ENCODE results near the gene ANKK1.

ANKK1 gene, protein sequence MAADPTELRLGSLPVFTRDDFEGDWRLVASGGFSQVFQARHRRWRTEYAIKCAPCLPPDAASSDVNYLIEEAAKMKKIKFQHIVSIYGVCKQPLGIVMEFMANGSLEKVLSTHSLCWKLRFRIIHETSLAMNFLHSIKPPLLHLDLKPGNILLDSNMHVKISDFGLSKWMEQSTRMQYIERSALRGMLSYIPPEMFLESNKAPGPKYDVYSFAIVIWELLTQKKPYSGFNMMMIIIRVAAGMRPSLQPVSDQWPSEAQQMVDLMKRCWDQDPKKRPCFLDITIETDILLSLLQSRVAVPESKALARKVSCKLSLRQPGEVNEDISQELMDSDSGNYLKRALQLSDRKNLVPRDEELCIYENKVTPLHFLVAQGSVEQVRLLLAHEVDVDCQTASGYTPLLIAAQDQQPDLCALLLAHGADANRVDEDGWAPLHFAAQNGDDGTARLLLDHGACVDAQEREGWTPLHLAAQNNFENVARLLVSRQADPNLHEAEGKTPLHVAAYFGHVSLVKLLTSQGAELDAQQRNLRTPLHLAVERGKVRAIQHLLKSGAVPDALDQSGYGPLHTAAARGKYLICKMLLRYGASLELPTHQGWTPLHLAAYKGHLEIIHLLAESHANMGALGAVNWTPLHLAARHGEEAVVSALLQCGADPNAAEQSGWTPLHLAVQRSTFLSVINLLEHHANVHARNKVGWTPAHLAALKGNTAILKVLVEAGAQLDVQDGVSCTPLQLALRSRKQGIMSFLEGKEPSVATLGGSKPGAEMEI

DNA sequence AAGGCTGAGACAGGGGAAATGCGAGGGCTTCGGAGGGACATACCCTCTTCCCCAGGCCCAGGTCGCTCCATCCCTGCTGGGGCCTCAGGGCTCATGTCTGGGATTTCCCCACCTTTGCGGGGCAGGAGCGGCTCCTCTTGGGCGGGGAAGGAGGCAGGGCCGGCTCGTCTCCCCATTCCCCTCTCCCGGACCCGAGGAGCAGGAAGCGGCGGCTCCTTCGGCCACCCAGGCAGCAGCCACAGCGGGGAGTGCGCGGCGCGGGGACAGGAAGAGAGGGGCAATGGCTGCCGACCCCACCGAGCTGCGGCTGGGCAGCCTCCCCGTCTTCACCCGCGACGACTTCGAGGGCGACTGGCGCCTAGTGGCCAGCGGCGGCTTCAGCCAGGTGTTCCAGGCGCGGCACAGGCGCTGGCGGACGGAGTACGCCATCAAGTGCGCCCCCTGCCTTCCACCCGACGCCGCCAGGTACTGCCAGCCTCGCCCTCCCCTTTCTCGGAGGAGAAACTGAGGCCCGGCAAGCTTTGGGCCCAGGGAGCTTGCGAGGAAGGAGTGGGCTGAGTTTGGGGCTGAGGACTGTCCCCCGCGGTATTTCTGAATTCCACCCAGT, at the start of gene ANKK1:
ANKK1 (plus strand) TSS at position 175 of the 607 bp plus-strand sequence; CDS start at position 281, 106 bp downstream.
- DNase-seq (ENCODE audit: low spot score): no peak

DNA sequence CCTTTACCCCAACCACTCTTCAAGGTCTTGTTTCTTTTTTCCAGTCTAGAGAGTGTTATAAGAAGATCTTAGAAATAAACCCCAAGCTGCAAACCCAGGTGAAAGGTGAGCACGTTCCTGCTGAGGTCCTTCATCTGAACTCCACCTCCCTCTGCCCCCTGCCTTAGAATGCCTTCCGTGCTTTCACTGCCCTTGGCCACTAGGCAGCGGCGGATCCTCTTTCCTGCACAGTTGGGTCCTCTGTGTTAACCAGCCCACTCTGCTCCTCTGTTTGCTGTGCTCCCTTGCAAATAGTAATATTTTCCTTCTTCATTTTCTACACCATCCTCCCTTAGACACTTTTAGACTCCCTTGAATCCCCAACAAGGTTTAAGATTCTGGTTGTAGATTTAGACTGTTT, 48.8 kb upstream of the ANKK1 start:
- no peak for DNase-seq (ENCODE audit: low spot score)

DNA sequence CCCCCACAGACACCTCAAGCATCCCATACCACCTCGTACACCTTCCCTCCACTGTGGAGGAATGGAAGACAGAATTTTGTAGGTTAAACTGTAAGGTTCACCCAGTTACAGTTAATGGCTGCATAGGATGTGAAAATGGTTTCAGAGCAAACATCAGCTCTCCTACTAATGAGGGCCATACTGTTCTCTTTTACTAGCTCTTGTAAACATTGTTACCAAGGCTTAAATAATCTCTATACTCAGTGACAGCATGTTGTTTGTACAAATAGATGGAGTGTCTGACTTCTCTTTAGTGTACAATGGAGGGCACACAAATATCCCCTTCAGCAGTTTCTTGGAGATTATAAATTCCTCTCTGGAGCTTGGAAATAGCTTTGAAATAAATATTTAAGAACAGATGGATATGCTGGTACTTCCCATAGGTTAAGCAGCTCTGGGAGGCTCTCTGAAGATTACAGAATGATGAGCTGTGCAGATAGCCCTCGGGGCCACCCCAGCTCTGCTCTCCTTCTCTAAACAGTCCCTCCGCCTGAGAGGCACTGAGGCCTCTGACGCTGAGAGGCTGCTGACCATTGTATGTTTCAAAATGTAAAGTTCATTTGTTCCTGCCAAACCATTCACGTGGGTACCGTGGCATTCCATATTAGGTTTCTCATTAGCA, 47.5 kb upstream of the ANKK1 start:
- no peak for DNase-seq (ENCODE audit: low spot score)

DNA sequence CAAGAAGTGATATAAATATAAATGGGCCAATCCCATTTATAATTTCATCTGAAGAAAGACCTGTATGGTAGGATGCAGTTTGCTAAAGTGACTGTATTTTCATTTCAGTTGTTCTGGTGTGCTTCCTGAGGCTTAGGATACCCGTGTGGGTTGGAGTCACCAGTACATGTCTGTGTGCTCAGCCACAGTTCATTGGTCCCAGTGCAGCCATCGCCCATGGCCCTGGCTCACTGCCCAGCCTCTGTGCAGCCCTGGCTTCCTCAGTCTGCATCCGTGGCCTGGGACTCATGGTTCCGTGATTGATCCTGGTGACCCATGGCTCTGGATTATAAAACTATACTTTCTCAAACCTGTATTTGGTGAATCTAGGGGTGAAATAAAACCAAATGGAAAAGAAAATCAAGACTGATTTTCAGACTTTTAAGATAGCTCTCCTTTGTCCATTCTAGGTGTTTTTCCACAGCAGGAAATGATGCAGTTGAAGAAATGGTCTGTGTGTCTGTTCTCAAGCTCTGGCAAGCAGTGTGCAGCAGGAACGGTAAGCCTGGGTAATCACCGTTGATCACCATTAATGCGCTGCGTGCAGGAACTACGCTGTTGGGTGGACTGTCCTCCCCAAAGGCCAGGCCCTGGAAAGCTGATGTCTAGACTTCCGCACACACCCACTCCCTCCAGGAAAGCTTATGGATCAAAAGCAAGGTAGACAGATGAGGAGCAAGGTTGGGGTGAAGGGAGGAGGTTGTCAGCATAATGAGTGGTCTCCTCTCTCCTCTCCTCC, 46.0 kb upstream of the ANKK1 start:
- no peak for DNase-seq (ENCODE audit: low spot score)

DNA sequence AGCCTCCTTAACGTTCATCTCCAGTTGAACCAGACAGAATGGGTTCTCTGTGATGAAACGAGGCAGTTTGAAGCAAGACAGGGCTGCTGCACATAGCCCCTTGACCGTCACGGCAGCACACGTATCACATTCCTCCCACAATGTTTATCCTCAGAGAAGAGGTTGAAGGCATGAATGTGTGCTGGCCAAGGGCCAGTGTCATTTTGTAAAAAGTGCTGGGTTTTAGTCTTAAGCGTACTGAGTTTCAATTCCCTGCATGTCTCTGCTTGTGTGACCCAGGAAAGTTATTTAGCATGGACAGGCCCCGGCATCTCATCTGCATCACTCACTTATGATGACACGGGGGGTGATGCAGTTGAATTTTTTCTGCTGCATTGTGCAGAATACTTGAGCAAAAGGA, 41.6 kb upstream of the ANKK1 start:
- DNase-seq (ENCODE audit: low spot score): no peak

DNA sequence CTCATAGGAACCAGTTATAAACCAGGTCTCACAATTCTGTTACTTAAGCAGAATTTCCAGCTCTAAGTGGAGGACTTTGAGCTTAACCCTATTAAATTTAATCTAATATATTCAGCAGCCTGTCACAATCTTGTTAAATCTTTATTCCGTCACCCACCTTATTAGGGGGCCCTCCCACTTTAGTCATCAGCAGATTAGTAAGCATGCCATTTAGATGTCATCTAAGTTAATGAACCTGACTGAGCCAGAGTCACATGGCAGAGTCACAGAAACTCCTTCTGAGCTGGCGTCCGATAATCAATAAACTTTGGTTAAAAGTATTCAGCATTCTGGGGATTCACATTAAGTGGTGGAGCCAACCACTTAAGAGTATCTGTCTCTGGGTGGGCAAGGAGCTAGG, 38.1 kb upstream of the ANKK1 start:
- DNase-seq (ENCODE audit: low spot score): no peak

DNA sequence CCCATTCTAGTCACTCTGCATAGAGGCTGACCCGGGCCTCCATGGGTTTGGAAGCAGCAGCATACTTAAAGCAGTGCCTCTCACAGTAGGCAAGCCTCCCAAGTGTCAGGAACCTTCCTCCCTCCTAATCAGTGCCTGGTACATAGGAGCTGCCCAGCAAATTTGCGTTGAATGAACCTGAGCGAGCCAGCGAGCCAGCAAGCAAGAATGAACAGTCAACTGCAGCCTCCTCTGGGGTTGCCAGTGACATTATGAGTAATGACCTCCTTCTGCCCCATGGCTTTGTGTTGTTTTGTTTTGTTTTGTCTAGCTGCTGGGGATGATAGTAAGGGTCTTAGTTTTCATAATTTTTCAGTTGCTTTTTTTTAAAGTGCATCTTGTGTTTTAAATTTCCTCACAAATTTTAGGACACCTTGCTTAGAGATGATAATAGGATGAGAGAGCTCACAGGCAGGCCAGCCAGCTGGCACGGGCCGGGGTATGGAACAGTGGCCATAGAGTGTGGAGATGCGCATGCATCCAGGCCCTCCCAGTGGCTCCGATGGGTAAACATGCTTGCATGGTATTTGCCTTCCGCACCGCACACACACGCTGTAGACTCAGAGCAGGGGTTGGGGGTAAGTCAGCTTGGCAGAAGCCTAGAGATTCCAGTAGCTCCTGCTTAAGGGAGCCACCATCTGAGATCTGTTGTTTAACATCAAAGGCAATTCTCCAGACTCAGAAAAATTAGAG, 37.1 kb upstream of the ANKK1 start:
- DNase-seq (ENCODE audit: low spot score): no peak

DNA sequence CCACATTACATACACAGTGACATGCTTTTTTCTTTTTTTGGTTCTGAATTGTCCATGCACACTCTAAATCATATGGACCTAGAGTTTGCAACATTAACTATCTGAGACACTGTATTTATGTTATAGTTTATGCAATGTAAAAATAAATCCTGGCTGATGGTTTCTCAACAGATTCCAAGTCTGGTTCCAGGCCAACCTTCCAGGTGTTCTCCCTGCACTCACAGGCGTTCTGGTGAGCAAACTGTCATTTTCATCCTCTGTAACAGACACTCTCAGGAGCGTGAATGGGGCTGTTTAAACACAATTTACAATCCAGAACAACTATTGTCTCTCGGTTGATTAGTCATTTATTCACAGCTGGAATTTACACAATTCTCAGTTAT, 36.5 kb upstream of the ANKK1 start:
- DNase-seq (ENCODE audit: low spot score): no peak

DNA sequence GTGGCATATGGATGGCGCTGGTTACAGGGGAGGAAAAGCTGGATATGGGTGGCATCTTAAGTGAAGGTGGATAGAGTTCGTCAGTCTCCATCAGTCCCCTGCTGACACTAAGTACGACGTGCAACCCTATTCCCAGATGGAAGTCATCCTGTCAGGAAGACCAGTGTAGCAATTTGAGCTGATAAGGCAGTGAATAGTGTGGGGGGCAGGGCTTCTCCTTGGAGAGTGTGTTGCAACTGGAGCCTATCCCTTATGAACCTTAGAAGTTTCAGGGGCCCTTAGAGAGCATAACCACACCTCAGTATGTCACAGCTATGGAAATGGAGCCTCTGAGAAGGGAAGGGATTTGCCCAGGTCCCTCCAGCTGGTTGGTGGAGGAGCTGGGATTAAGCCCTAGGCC, 36.1 kb upstream of the ANKK1 start:
- DNase-seq (ENCODE audit: low spot score): no peak

DNA sequence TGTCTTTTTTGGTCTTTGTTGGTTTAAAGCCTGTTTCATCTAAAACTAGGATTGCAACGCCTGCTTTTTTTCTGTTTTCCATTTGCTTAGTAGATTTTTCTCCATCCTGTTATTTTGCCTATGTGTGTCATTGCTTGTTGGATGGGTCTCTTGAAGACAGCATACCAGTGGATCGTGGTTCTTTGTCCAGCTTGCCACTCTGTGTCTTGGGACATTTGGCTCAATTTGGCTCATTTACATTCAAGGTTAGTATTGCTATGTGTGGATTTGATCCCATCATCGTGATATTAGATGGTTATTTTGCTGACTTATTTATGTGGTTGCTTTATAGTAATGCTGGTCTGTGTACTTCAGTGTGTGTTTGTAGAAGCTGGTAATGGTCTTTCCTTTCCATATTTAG, 31.4 kb upstream of the ANKK1 start:
- no peak for DNase-seq (ENCODE audit: low spot score)

DNA sequence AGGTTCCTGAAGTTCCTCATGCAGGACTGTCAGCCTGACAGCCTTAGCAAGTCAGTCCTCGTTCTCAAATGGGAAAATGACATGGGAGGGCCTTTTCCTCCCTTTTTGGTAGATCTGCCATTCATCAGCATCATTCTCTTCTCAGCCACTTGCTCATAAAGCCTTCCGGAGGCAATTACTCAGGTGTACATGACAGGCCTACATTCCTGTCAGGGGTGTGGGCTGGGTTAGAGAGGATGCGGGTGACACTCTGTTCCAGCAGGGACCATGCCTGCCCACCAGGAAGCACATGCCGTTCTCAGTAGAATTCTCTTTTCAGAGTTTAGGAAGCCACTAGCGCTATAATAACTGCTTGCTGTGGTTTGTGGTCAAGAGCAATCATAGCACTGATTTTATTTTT, 24.2 kb upstream of the ANKK1 start:
- DNase-seq (ENCODE audit: low spot score): no peak

DNA sequence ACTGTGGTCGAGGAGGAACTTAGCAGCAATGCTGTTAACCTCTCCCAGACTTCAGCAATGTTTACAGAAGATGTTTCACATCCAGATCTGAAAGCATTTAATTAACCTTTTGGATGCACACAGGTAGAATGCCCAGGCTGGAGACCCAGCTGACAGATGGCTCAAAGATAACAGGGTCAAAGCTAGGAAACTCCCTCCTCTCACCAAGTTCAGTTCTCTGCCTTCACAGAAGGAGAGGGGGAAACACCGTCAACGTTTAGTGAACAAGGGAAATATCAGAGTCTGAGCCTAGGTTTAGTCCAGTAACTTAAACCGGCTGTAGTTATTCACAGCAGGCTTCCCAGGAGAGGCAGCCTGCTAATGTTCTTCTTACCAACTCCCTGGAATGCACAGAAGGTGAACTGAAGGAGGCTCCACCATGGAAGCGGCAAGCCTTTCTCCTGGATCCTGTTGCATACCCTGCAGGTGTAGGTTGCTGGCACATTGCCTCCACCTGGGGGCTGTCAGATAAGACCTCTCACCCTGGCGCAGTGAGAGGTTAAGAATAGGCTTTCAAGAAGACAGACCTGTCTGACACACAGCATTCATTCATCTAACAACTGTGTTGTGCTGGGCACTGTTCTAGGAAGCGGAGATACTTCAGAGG, 23.5 kb upstream of the ANKK1 start:
- DNase-seq (ENCODE audit: low spot score): no peak

DNA sequence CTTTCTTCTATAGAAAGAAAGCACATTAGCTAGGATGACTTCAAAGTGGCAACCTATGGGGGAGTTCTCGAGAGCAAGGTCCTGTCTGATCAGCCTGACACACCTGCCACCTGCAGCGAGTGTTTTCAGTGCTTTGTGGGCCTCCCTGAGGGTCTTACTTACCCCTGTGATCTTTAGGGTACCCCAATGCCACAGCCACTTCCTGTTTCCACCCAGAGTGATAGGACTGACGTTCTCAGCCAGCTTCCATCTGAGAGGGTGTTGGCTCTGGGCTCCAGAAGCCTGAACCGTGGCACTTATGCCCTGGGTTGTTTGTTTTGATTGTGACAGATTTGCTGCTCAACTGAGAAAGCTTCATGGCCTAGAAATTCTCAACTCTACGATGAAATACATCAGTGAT, 21.7 kb upstream of the ANKK1 start:
- no peak for DNase-seq (ENCODE audit: low spot score)

DNA sequence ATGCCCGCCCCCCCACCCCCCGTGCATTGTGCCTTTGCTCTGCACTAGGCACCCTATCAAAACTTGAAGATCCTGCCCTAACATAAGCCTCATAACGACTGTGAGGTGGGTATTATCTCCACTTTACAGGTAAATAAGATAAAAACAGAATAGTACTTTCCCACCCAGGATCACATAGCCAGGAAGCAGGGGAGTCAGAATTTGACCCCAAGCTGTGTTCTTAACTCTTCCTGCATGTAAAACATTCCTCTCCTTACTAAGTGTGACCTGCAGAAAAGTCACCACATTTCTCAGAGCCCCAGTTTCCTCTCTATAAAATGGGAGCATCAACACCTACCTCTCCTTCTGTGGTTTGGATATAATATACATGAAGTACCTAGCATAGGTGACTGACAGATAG, 18.2 kb upstream of the ANKK1 start:
- no peak for DNase-seq (ENCODE audit: low spot score)

DNA sequence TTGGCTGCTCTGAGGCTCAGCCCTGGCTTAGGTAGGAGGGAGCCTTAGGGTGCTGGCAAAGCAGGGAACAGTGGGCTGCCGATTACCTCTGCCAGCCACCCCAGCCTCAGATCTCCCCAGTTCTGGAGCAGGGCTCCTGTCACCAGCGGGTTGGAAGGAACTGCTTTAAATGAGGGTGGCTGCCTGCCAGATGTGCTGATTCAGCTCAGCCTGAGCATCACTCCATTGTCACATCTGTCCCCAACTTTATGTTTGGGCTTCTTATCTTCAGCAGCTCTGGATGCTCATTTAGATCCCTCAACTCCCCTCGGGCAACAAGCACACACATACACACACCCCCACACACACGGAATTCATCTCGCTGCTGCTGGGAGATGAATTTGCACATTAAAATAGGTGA, 16.9 kb upstream of the ANKK1 start:
- no peak for DNase-seq (ENCODE audit: low spot score)

DNA sequence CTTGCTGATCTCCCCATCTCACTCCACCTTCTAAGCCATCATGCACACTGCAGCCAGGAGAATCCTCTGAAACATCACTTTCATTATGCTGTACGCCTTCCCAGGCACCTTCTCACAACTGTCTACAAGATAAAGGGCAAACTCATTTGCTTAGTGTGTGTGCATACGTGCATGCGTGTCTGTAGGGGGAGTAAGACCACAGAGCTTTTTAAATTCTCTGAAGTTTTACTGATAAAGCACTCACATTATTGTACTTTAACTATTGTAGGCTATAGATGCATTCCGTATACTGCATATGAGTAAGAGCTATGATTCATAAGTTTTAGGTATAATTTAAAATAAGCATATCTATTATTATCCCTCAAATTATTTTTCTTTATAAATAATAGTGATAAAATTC, 15.3 kb upstream of the ANKK1 start:
- DNase-seq (ENCODE audit: low spot score): no peak

DNA sequence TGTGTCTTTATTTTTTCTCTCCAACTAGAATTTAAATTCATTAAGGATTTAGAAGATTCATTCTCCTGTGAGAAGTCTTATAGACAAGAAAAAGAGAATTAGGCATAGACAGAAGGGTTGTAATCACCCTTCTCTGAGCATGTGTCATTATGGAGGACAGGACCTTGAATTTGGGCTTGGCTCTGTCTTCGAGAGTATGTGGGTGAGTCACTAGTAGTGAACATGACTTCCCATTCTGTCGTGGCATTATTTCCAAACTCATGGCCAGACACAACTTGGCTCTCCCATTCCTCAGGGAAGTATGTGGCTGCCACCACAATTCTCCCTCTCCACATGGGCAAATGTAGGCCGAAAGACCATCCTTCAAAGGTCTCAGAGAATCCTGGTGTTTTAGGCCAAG, 14.3 kb upstream of the ANKK1 start:
- no peak for DNase-seq (ENCODE audit: low spot score)

DNA sequence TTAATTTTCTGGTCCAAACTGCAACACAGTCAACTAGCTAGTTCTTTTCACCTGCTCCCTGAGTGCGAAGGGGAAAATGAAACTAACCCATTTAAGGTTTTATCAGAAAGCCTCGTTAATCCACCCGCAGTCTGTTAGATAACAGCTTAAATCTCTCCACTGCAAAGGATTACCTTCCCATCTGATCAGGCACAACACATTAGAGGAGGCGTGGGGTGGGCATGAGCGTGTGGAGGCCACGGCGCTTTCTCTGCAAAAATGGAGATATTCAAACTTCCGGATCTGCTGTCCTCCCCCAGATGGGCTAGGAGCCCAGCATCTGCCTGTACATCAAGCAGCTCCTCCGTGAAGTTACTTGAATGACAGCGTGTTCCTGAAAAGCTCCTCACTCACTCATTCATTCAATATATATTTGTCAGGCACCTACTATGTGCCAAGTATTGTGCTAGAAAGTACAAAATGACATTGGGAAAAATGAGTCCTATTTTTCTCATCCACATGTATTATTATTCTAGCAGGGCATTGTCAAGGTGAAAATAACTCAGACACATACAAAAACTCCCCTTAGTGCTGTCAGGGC, 13.5 kb upstream of the ANKK1 start:
- DNase-seq (ENCODE audit: low spot score): no peak

DNA sequence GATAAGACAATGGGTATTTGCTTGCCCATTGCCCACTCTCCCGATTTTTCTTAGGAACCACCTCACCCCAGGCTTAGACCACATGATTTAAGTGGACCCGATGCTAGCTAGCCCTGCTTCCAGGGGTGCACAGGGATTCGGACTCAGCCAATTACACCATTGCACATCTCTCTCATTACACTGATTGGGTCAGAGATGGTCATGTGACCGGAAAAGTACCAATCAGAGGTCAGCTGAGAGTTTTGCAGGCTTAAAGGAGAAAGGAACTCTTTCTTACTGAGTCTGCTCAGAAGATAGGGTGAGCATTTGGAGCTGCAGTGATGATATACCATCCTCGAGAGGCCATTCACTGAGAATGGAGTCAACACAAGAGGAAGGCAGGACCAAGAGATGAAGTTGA, 12.2 kb upstream of the ANKK1 start:
- DNase-seq (ENCODE audit: low spot score): no peak

DNA sequence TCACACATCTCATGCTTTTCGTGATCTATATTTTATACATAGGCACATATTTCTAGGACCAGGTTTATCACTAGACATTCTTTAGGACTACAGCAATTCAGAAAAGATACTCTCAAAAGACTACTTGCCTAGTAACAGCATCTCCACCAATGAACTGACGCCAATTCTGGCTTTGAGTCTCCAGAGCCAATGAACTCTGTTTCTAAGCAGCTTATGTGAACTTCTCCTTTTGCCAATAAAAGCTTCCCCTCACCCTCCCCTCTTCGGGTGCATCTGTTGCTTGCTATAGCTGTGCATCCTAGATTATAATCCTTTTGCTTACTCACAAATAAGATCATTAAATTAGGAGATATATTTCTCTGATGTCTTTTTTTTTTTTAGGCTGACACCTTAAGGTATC, 11.4 kb upstream of the ANKK1 start:
- DNase-seq (ENCODE audit: low spot score): no peak
